NB4 (cell line): ENCODE results near the gene TMEM273.

ENCODE experiments used
- MYC ChIP-seq: IDR thresholded peaks from 2 replicates; pipeline ENCODE4 v1.6.1; 2011; ENCODE audit warnings: low read depth, low read length
- TF ChIP-seq, protein P1 (sequence below): IDR thresholded peaks from one replicate; pipeline ENCODE4 v1.5.1; 2012; ENCODE audit warnings: low read depth, low read length
- TF ChIP-seq, protein P2 (sequence below): IDR thresholded peaks from 2 replicates; pipeline ENCODE4 v1.6.1; 2011; ENCODE audit warnings: low read depth, low read length

DNA sequence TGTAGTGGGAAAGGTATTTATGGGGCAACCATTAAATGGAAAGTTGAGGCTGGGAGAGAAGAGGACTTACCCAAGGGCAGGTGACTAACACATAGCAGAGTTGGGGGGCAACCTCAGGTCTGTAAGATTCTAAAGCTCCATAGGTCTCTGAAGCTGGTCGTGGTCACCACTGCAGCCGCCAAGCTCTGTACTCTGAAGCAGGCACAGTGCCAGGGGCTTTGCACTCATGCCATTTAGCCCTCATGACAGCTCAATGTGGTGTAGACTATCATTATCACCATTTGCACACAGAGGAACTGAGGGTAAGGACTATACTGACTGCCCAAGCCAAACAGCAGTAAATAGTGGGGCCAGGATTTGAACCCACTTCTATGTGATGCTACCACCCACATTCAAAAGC, 32.5 kb upstream of the TMEM273 start:
- TF ChIP-seq, protein P1, sequence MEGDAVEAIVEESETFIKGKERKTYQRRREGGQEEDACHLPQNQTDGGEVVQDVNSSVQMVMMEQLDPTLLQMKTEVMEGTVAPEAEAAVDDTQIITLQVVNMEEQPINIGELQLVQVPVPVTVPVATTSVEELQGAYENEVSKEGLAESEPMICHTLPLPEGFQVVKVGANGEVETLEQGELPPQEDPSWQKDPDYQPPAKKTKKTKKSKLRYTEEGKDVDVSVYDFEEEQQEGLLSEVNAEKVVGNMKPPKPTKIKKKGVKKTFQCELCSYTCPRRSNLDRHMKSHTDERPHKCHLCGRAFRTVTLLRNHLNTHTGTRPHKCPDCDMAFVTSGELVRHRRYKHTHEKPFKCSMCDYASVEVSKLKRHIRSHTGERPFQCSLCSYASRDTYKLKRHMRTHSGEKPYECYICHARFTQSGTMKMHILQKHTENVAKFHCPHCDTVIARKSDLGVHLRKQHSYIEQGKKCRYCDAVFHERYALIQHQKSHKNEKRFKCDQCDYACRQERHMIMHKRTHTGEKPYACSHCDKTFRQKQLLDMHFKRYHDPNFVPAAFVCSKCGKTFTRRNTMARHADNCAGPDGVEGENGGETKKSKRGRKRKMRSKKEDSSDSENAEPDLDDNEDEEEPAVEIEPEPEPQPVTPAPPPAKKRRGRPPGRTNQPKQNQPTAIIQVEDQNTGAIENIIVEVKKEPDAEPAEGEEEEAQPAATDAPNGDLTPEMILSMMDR: no peak
- no peak for TF ChIP-seq MYC
- TF ChIP-seq, protein P2, sequence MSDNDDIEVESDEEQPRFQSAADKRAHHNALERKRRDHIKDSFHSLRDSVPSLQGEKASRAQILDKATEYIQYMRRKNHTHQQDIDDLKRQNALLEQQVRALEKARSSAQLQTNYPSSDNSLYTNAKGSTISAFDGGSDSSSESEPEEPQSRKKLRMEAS: no peak
